RWPE1 (cell line): ENCODE data around the gene SLC66A3.

Experiments
- CTCF ChIA-PET: fragments of 350-600 bp; sonication (Branson Sonifier 250); formaldehyde crosslinking; extraction: SDS; loops from one replicate; lab custom pipeline; 2021; lab: Yijun Ruan, JAX
- POLR2A ChIA-PET: fragments of 400-600 bp; formaldehyde crosslinking; extraction: SDS; loops from one replicate; lab custom pipeline; 2020; ENCODE audit warnings: antibody characterized with exemption; ENCODE audit not compliant: low non-redundant PET; lab: Yijun Ruan, JAX
- DNase-seq: peaks from one replicate; pipeline ENCODE4 v3.0.0; 2012; ENCODE audit warnings: low spot score
- H3K27ac ChIP-seq: fragments of 450-650 bp; 2 replicates; pipeline ENCODE4 v1.5.1; 2017
- TF ChIP-seq, protein P1 (sequence below): fragments of 450-650 bp; conservative IDR thresholded peaks from 2 replicates; pipeline ENCODE4 v1.5.1; 2017; ENCODE audit warnings: low read depth, mild to moderate bottlenecking

Gene SLC66A3

GRCh38 chr2:11208083-11208482, 52.8 kb downstream of the SLC66A3 start:
- DNase-seq: no peak
- H3K27ac ChIP-seq: no peak overlapping the region
- POLR2A ChIA-PET: no interaction called here
- CTCF ChIA-PET: interaction anchor here (0.8 to 0.9 kb wide), 3 partner anchors 204 to 261 kb away, joined by 3 to 6 read pairs (median 3); no protein-coding TSS in a partner anchor
- TF ChIP-seq, protein P1, sequence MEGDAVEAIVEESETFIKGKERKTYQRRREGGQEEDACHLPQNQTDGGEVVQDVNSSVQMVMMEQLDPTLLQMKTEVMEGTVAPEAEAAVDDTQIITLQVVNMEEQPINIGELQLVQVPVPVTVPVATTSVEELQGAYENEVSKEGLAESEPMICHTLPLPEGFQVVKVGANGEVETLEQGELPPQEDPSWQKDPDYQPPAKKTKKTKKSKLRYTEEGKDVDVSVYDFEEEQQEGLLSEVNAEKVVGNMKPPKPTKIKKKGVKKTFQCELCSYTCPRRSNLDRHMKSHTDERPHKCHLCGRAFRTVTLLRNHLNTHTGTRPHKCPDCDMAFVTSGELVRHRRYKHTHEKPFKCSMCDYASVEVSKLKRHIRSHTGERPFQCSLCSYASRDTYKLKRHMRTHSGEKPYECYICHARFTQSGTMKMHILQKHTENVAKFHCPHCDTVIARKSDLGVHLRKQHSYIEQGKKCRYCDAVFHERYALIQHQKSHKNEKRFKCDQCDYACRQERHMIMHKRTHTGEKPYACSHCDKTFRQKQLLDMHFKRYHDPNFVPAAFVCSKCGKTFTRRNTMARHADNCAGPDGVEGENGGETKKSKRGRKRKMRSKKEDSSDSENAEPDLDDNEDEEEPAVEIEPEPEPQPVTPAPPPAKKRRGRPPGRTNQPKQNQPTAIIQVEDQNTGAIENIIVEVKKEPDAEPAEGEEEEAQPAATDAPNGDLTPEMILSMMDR: no peak

DNA sequence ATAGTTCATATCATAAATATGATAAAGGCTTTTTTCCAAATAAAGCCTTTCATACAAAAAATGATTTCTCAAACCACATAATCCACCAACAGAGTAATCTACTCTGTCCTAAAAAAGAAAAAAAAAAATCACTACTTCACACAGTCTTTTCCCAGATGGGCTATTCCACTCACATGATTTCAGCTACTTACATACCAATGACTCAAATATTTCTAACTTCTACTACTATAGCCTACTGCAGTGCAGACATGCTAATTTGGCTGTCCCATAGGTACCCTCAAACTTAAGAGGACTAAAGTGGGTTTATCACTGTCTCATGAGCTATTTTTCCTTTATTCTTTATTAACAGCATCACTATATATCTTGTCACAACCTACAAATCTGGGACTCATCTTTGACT, 57.4 kb downstream of the SLC66A3 start:
- CTCF ChIA-PET: no interaction called here
- TF ChIP-seq, protein P1: no peak
- DNase-seq: no peak
- no peak overlapping the region for H3K27ac ChIP-seq
- POLR2A ChIA-PET: no interaction called here

GRCh38 chr2:11213090-11213638, 57.9 kb downstream of the SLC66A3 start:
- no peak for DNase-seq
- ChIA-PET POLR2A (no interaction called here), CTCF (no interaction called here)
- no peak overlapping the region for H3K27ac ChIP-seq
- TF ChIP-seq, protein P1: no peak

GRCh38 chr2:11213975-11214374, 58.7 kb downstream of the SLC66A3 start:
- DNase-seq: no peak
- TF ChIP-seq, protein P1: no peak
- no peak overlapping the region for H3K27ac ChIP-seq
- POLR2A ChIA-PET: no interaction called here
- CTCF ChIA-PET: interaction anchor here (1.3 kb wide), 1 partner anchor 14 kb away, joined by 3 read pairs; no protein-coding TSS in a partner anchor

DNA sequence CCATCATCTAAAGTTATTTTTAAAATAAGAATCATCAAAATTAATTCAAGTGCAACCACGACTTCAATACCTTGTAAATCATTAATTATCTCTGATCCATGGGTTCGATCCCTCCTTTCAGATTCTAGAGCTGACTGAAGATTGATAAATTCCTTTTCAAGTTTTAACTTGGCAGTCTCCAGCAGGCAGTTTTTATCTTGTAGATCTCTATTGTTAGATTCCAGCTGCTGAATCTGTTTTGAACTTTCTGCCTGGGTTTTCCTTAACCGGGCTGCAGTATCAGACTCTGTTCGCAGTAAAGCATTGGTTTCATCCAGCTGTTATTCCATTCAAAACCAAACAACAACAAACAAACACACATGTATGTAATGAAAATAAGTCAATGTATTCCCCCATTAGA, 59.5 kb downstream of the SLC66A3 start:
- no peak for DNase-seq
- TF ChIP-seq, protein P1: no peak
- H3K27ac ChIP-seq: no peak overlapping the region
- POLR2A ChIA-PET: no interaction called here
- CTCF ChIA-PET: interaction anchor here (0.7 to 1.3 kb wide), 2 partner anchors 15 to 213 kb away, joined by 3 read pairs; no protein-coding TSS in a partner anchor

DNA sequence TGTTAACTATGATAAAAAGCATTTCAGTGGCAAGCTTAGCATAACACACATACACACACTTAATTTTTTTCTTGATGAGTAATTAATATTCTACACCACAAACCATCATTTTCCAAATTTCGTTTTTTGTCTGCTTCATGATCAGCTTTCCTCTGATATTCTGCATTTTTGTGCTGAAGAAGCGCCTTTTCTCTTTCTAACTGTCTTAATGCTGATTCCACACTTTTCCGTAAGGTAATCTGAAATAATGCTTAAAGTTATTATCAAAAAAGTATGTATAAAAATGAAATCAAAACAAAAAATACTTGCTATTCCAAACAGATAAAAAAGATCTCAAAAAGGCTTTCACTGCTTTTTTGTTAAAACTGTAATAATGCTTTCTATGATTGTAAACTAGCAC, 60.1 kb downstream of the SLC66A3 start:
- POLR2A ChIA-PET: no interaction called here
- TF ChIP-seq, protein P1: no peak
- no peak for DNase-seq
- CTCF ChIA-PET: interaction anchor here (0.7 to 1.0 kb wide), 2 partner anchors 16 to 212 kb away, joined by 3 read pairs; no protein-coding TSS in a partner anchor
- H3K27ac ChIP-seq: no peak overlapping the region
